Measurements from ENCODE around the gene CHN2.

Gene CHN2

GRCh38 chr7:29243910-29244655 is 49.5 kb downstream of the CHN2 start:
- H3K36me3 Mint-ChIP-seq (ENCODE audit: low read depth): peaks cover 76% of the 10 kb centered on the region
- no peaks in the 10 kb centered on the region for H3K27me3 Mint-ChIP-seq
- H3K9me3 Mint-ChIP-seq: no peaks in the 10 kb centered on the region
- intact Hi-C loops (cut with micrococcal nuclease): loop anchor here (5.0 kb wide), 1 partner anchor 322 kb away; no protein-coding TSS in a partner anchor
- H3K4me3 Mint-ChIP-seq: no peak overlapping the region
- peaks cover 65% of the 10 kb centered on the region for H3K4me1 Mint-ChIP-seq (ENCODE audit: low read depth)
- H3K27ac Mint-ChIP-seq: no peak overlapping the region

- Mint-ChIP-seq H3K27me3 (no peaks in the 10 kb centered on the region), H3K4me1 (ENCODE audit: low read depth) (peaks cover 65% of the 10 kb centered on the region), H3K4me3 (no peak overlapping the region), H3K36me3 (ENCODE audit: low read depth) (peaks cover 61% of the 10 kb centered on the region), H3K9me3 (no peaks in the 10 kb centered on the region), H3K27ac (peak overlapping the region; percentile 38)
- intact Hi-C loops (cut with micrococcal nuclease): no loop called here
Measured at GRCh38 chr7:29247224-29247962, 52.8 kb downstream of the CHN2 start.

- intact Hi-C loops (cut with micrococcal nuclease): no loop called here
Measured at GRCh38 chr7:29247963-29248236, 53.3 kb downstream of the CHN2 start.

GRCh38 chr7:29248713-29249382 is 54.3 kb downstream of the CHN2 start:
- intact Hi-C loops (cut with micrococcal nuclease): no loop called here
- H3K27me3 Mint-ChIP-seq: no peaks in the 10 kb centered on the region
- H3K9me3 Mint-ChIP-seq: no peaks in the 10 kb centered on the region
- no peak overlapping the region for H3K4me3 Mint-ChIP-seq
- H3K36me3 Mint-ChIP-seq (ENCODE audit: low read depth): peaks cover 73% of the 10 kb centered on the region
- peak overlapping the region; percentile 38 for H3K27ac Mint-ChIP-seq
- peaks cover 64% of the 10 kb centered on the region for H3K4me1 Mint-ChIP-seq (ENCODE audit: low read depth)

More at GRCh38 chr7:29247963-29248236, 53.3 kb downstream of the CHN2 start:
- H3K4me1 Mint-ChIP-seq (ENCODE audit: low read depth): peaks cover 65% of the 10 kb centered on the region
- H3K4me3 Mint-ChIP-seq: no peak overlapping the region
- H3K36me3 Mint-ChIP-seq (ENCODE audit: low read depth): peaks cover 65% of the 10 kb centered on the region
- peak overlapping the region; percentile 38 for H3K27ac Mint-ChIP-seq
- H3K9me3 Mint-ChIP-seq: no peaks in the 10 kb centered on the region
- H3K27me3 Mint-ChIP-seq: no peaks in the 10 kb centered on the region

- Mint-ChIP-seq H3K9me3 (no peaks in the 10 kb centered on the region), H3K4me3 (no peak overlapping the region), H3K4me1 (ENCODE audit: low read depth) (peaks cover 59% of the 10 kb centered on the region), H3K36me3 (ENCODE audit: low read depth) (peaks cover 74% of the 10 kb centered on the region), H3K27ac (peak overlapping the region; percentile 38), H3K27me3 (no peaks in the 10 kb centered on the region)
- intact Hi-C loops (cut with micrococcal nuclease): no loop called here
Measured at GRCh38 chr7:29249383-29249750, 54.8 kb downstream of the CHN2 start.

- intact Hi-C loops (cut with micrococcal nuclease): no loop called here
- peaks cover 73% of the 10 kb centered on the region for H3K36me3 Mint-ChIP-seq (ENCODE audit: low read depth)
- no peaks in the 10 kb centered on the region for H3K27me3 Mint-ChIP-seq
- peaks cover 58% of the 10 kb centered on the region for H3K4me1 Mint-ChIP-seq (ENCODE audit: low read depth)
- H3K9me3 Mint-ChIP-seq: no peaks in the 10 kb centered on the region
- no peak overlapping the region for H3K4me3 Mint-ChIP-seq
- H3K27ac Mint-ChIP-seq: no peak overlapping the region
Measured at GRCh38 chr7:29249860-29250259, 55.3 kb downstream of the CHN2 start.

- H3K27me3 Mint-ChIP-seq: no peaks in the 10 kb centered on the region
- no peaks in the 10 kb centered on the region for H3K9me3 Mint-ChIP-seq
- intact Hi-C loops (cut with micrococcal nuclease): no loop called here
- H3K27ac Mint-ChIP-seq: no peak overlapping the region
- H3K4me3 Mint-ChIP-seq: no peak overlapping the region
- H3K4me1 Mint-ChIP-seq (ENCODE audit: low read depth): peaks cover 44% of the 10 kb centered on the region
- H3K36me3 Mint-ChIP-seq (ENCODE audit: low read depth): peaks cover 70% of the 10 kb centered on the region
Measured at GRCh38 chr7:29253225-29253624, 58.6 kb downstream of the CHN2 start.

- peaks cover 68% of the 10 kb centered on the region for H3K36me3 Mint-ChIP-seq (ENCODE audit: low read depth)
- H3K27me3 Mint-ChIP-seq: no peaks in the 10 kb centered on the region
- intact Hi-C loops (cut with micrococcal nuclease): no loop called here
- peak overlapping the region; percentile 30 for H3K27ac Mint-ChIP-seq
- no peak overlapping the region for H3K4me3 Mint-ChIP-seq
- H3K4me1 Mint-ChIP-seq (ENCODE audit: low read depth): peaks cover 35% of the 10 kb centered on the region
- no peaks in the 10 kb centered on the region for H3K9me3 Mint-ChIP-seq
Measured at GRCh38 chr7:29254591-29254990, 60.0 kb downstream of the CHN2 start.

- H3K27ac Mint-ChIP-seq: peak overlapping the region; percentile 30
- no peak overlapping the region for H3K4me3 Mint-ChIP-seq
- H3K4me1 Mint-ChIP-seq (ENCODE audit: low read depth): peaks cover 31% of the 10 kb centered on the region
- H3K27me3 Mint-ChIP-seq: no peaks in the 10 kb centered on the region
- no peaks in the 10 kb centered on the region for H3K9me3 Mint-ChIP-seq
- peaks cover 72% of the 10 kb centered on the region for H3K36me3 Mint-ChIP-seq (ENCODE audit: low read depth)
- intact Hi-C loops (cut with micrococcal nuclease): no loop called here
Measured at GRCh38 chr7:29255199-29255878, 60.8 kb downstream of the CHN2 start.

- peaks cover 27% of the 10 kb centered on the region for H3K4me1 Mint-ChIP-seq (ENCODE audit: low read depth)
- H3K27me3 Mint-ChIP-seq: no peaks in the 10 kb centered on the region
- peaks cover 74% of the 10 kb centered on the region for H3K36me3 Mint-ChIP-seq (ENCODE audit: low read depth)
- no peaks in the 10 kb centered on the region for H3K9me3 Mint-ChIP-seq
- no peak overlapping the region for H3K27ac Mint-ChIP-seq
- no peak overlapping the region for H3K4me3 Mint-ChIP-seq
- intact Hi-C loops (cut with micrococcal nuclease): no loop called here
Measured at GRCh38 chr7:29255906-29256692, 61.5 kb downstream of the CHN2 start.

- no peak overlapping the region for H3K27ac Mint-ChIP-seq
- H3K4me1 Mint-ChIP-seq (ENCODE audit: low read depth): peaks cover 27% of the 10 kb centered on the region
- intact Hi-C loops (cut with micrococcal nuclease): no loop called here
- H3K36me3 Mint-ChIP-seq (ENCODE audit: low read depth): peaks cover 79% of the 10 kb centered on the region
- H3K4me3 Mint-ChIP-seq: no peak overlapping the region
- no peaks in the 10 kb centered on the region for H3K9me3 Mint-ChIP-seq
- H3K27me3 Mint-ChIP-seq: no peaks in the 10 kb centered on the region
Measured at GRCh38 chr7:29256693-29257002, 62.1 kb downstream of the CHN2 start.

- Mint-ChIP-seq H3K27me3 (no peaks in the 10 kb centered on the region), H3K4me1 (ENCODE audit: low read depth) (peaks cover 21% of the 10 kb centered on the region), H3K27ac (no peak overlapping the region), H3K4me3 (no peak overlapping the region), H3K36me3 (ENCODE audit: low read depth) (peaks cover 83% of the 10 kb centered on the region), H3K9me3 (no peaks in the 10 kb centered on the region)
- intact Hi-C loops (cut with micrococcal nuclease): no loop called here
Measured at GRCh38 chr7:29258951-29259350, 64.4 kb downstream of the CHN2 start.

- Mint-ChIP-seq H3K4me1 (ENCODE audit: low read depth) (peaks cover 32% of the 10 kb centered on the region), H3K36me3 (ENCODE audit: low read depth) (peaks cover 70% of the 10 kb centered on the region), H3K27ac (no peak overlapping the region), H3K27me3 (no peaks in the 10 kb centered on the region), H3K4me3 (no peak overlapping the region), H3K9me3 (no peaks in the 10 kb centered on the region)
- intact Hi-C loops (cut with micrococcal nuclease): no loop called here
Measured at GRCh38 chr7:29262191-29262917, 67.8 kb downstream of the CHN2 start.
